WTC11 (cell line): ENCODE results near the gene ITGB4. TPM values are rescaled to one million over a fixed set of nuclear protein-coding genes. Genes with fewer than 3 reads are reported as not detected.

Source experiments
- ATAC-seq: fragments of 200-7000 bp; cut with Tn5 transposase; 2 replicates; pipeline ENCODE4 v1.10.0; 2021; ENCODE audit warnings: mild to moderate bottlenecking, moderate library complexity
- CTCF ChIA-PET: fragments of 300-600 bp; sonication (Branson Sonifier 250); formaldehyde crosslinking; loops from one replicate; lab custom pipeline; 2021; ENCODE audit warnings: antibody characterized with exemption; lab: Charles Lee
- POLR2A ChIA-PET: fragments of 350-600 bp; sonication (Branson Sonifier 250); formaldehyde crosslinking; loops from one replicate; lab custom pipeline; 2021; ENCODE audit warnings: antibody characterized with exemption; lab: Charles Lee
- DNase-seq: peaks from one replicate; pipeline ENCODE4 v3.0.0; 2021; ENCODE audit warnings: low spot score
- H3K27ac Mint-ChIP-seq: 2 replicates; pipeline ENCODE4 v1.8.0; 2021; ENCODE audit warnings: mixed read lengths
- H3K27me3 Mint-ChIP-seq: 2 replicates; pipeline ENCODE4 v1.8.0; 2021; ENCODE audit warnings: low read depth, mild to moderate bottlenecking, moderate library complexity, mixed read lengths
- H3K36me3 Mint-ChIP-seq: 2 replicates; pipeline ENCODE4 v1.8.0; 2021; ENCODE audit warnings: mixed read lengths
- H3K4me1 Mint-ChIP-seq: 2 replicates; pipeline ENCODE4 v1.8.0; 2022; ENCODE audit warnings: mixed read lengths
- H3K4me3 Mint-ChIP-seq: 2 replicates; pipeline ENCODE4 v1.8.0; 2021; ENCODE audit warnings: mild to moderate bottlenecking, moderate library complexity, mixed read lengths
- H3K9me3 Mint-ChIP-seq: 2 replicates; pipeline ENCODE4 v1.8.0; 2021; ENCODE audit warnings: mixed read lengths
- AFF4 ChIP-seq: sonication (generic); formaldehyde crosslinking; IDR thresholded peaks from 2 replicates; pipeline ENCODE4 v1.8.1; 2023; ENCODE audit warnings: mild to moderate bottlenecking, missing genetic modification reagents, borderline replicate concordance
- ELF4 ChIP-seq: sonication (generic); formaldehyde crosslinking; IDR thresholded peaks from 2 replicates; pipeline ENCODE4 v1.8.1; 2022; ENCODE audit warnings: low read depth, mild to moderate bottlenecking, moderate library complexity, missing genetic modification reagents
- FOXJ3 ChIP-seq: sonication (generic); formaldehyde crosslinking; IDR thresholded peaks from 2 replicates; pipeline ENCODE4 v1.9.0; 2021; ENCODE audit warnings: missing genetic modification reagents, mild to moderate bottlenecking, borderline replicate concordance
- GABPB1 ChIP-seq: sonication (generic); formaldehyde crosslinking; IDR thresholded peaks from 2 replicates; pipeline ENCODE4 v1.8.1; 2023; ENCODE audit warnings: mild to moderate bottlenecking, missing genetic modification reagents
- GRHL2 ChIP-seq: fragments of 250-450 bp; sonication (Bioruptor Pico); IDR thresholded peaks from 2 replicates; pipeline ENCODE4 v1.8.0; 2022; ENCODE audit warnings: mild to moderate bottlenecking, moderate library complexity; ENCODE audit not compliant: insufficient replicate concordance, severe bottlenecking
- IRF2 ChIP-seq: sonication (generic); formaldehyde crosslinking; IDR thresholded peaks from 2 replicates; pipeline ENCODE4 v1.8.0; 2022; ENCODE audit warnings: low read depth, missing genetic modification reagents, borderline replicate concordance
- NFATC4 ChIP-seq: fragments of 250-450 bp; sonication (Bioruptor Pico); IDR thresholded peaks from 2 replicates; pipeline ENCODE4 v1.9.0; 2021; ENCODE audit warnings: mild to moderate bottlenecking
- NR1H2 ChIP-seq: sonication (generic); formaldehyde crosslinking; IDR thresholded peaks from 2 replicates; pipeline ENCODE4 v1.9.0; 2021; ENCODE audit warnings: mild to moderate bottlenecking, moderate library complexity, missing genetic modification reagents
- PREB ChIP-seq: sonication (generic); formaldehyde crosslinking; IDR thresholded peaks from 2 replicates; pipeline ENCODE4 v1.8.1; 2022; ENCODE audit warnings: mild to moderate bottlenecking, missing genetic modification reagents, moderate library complexity, borderline replicate concordance
- RORB ChIP-seq: fragments of 250-450 bp; sonication (Bioruptor Pico); IDR thresholded peaks from 2 replicates; pipeline ENCODE4 v1.9.0; 2021; ENCODE audit warnings: mild to moderate bottlenecking
- TEAD4 ChIP-seq: sonication (generic); formaldehyde crosslinking; IDR thresholded peaks from 2 replicates; pipeline ENCODE4 v1.8.0; 2022; ENCODE audit warnings: mild to moderate bottlenecking, missing genetic modification reagents
- USF2 ChIP-seq: sonication (generic); formaldehyde crosslinking; IDR thresholded peaks from 2 replicates; pipeline ENCODE4 v1.8.1; 2023; ENCODE audit warnings: mild to moderate bottlenecking, missing genetic modification reagents, moderate library complexity
- ZMAT4 ChIP-seq: fragments of 250-450 bp; sonication (Bioruptor Pico); IDR thresholded peaks from 2 replicates; pipeline ENCODE4 v1.9.0; 2021; ENCODE audit warnings: mild to moderate bottlenecking
- ZNF138 ChIP-seq: sonication (generic); formaldehyde crosslinking; conservative IDR thresholded peaks from 2 replicates; pipeline ENCODE4 v1.8.1; 2022; ENCODE audit warnings: mild to moderate bottlenecking, moderate library complexity, missing genetic modification reagents
- ZNF281 ChIP-seq: sonication (generic); formaldehyde crosslinking; IDR thresholded peaks from 2 replicates; pipeline ENCODE4 v1.8.0; 2023; ENCODE audit warnings: mild to moderate bottlenecking, missing genetic modification reagents
- ZNF416 ChIP-seq: fragments of 250-450 bp; sonication (Bioruptor Pico); IDR thresholded peaks from 2 replicates; pipeline ENCODE4 v1.9.0; 2021; ENCODE audit warnings: mild to moderate bottlenecking, inconsistent platforms
- ZNF423 ChIP-seq: fragments of 250-450 bp; sonication (Bioruptor Pico); IDR thresholded peaks from 2 replicates; pipeline ENCODE4 v2.1.2; 2022; ENCODE audit warnings: mild to moderate bottlenecking, moderate library complexity
- ZNF671 ChIP-seq: fragments of 250-450 bp; sonication (Bioruptor Pico); IDR thresholded peaks from 2 replicates; pipeline ENCODE4 v1.8.0; 2021; ENCODE audit warnings: mild to moderate bottlenecking
- total RNA-seq: library from RNA; stranded (reverse); gene quantifications from 3 replicates; pipeline ENCODE4 v1.2.3, GENCODE V29; 2021

The ITGB4 gene
- total RNA-seq, 1 experiment from 2014 or later: 9.5 TPM

GRCh38 chr17:75707079-75707571 is 14.1 kb upstream of the ITGB4 start (continued):
- TF ChIP-seq USF2 (CRISPR knock-in tag) (no peak), TEAD4 (no peak), ZNF671 (CRISPR knock-in tag) (no peak), AFF4 (CRISPR knock-in tag) (no peak), PREB (CRISPR knock-in tag) (no peak), NFATC4 (no peak)

GRCh38 chr17:75712446-75712845 is 8.8 kb upstream of the ITGB4 start:
- peaks cover under 1% of the 10 kb centered on the region; the same call in 1 of the 2 replicates for H3K36me3 Mint-ChIP-seq
- ATAC-seq (no peak), DNase-seq (no peak)
- no peaks in the 10 kb centered on the region for H3K9me3 Mint-ChIP-seq
- H3K4me1 Mint-ChIP-seq: no peaks in the 10 kb centered on the region
- CTCF ChIA-PET: interaction anchor here (0.8 to 2.6 kb wide), 4 partner anchors 9 to 111 kb away, joined by 3 to 10 read pairs (median 5); partner anchors contain the start of genes ITGB4 and SMIM5
- POLR2A ChIA-PET: no interaction called here
- no peaks in the 10 kb centered on the region for H3K27me3 Mint-ChIP-seq
- TF ChIP-seq FOXJ3 (CRISPR knock-in tag): no peak
- no peak for TF ChIP-seq NR1H2
- no peak for TF ChIP-seq AFF4 (CRISPR knock-in tag)
- TF ChIP-seq GRHL2 (CRISPR knock-in tag): no peak
- no peak for TF ChIP-seq IRF2 (CRISPR knock-in tag)
- no peak for TF ChIP-seq ZNF423 (CRISPR knock-in tag)
- no peak for TF ChIP-seq ZNF281 (CRISPR knock-in tag)
- no peak for TF ChIP-seq ZMAT4 (CRISPR knock-in tag)
- TF ChIP-seq RORB (CRISPR knock-in tag): no peak
- TF ChIP-seq ZNF138 (CRISPR knock-in tag): no peak
- TF ChIP-seq GABPB1: no peak
- TF ChIP-seq ELF4: no peak
- TF ChIP-seq ZNF416: no peak
- H3K4me3 Mint-ChIP-seq: no peak overlapping the region
- no peak overlapping the region for H3K27ac Mint-ChIP-seq
